ENCODE results near the gene NCAM2. TPM values are rescaled to one million over a fixed set of nuclear protein-coding genes. Genes with fewer than 3 reads are reported as not detected.

NCAM2 gene
- total RNA-seq, 1 experiment from 2014 or later, result not detected

DNA sequence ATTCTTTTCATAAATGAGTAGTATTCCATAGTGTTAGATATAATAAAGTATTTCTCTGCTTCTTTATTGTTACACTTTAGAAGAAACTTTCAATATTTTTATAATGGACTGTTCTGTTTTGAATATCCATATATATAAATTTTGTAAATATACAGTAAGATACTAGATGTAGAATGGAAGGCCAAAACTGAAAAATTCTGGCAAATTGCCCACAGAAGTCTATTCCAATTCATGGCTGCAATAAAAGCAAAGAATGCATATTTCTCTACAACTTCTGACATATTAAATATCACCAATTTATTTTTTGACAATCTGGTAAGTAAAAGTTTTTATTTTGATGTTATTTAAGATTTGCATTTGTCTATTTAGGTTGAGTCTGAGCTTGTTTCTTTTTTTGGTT is 532.5 kb downstream of the NCAM2 start:
- ChIA-PET RAD21 (ENCODE audit: low non-redundant PET in 1 of 2, low total read pairs in 2 of 2, uncharacterized antibody in 2 of 2, unreplicated experiment in 2 of 2) (no interaction called here), POLR2A (no interaction called here), CTCF (no interaction called here)
- no peak overlapping the region for H2AFZ ChIP-seq (ENCODE audit: low read depth, low read length, poor library complexity, severe bottlenecking)
- H3K9me2 ChIP-seq (ENCODE audit: insufficient read depth), result no peaks in the 10 kb centered on the region
- no peaks in the 10 kb centered on the region for H3K4me1 ChIP-seq (ENCODE audit: control insufficient read depth in 1 of 2, insufficient read depth in 2 of 2, low read length in 2 of 2)
- no peaks in the 10 kb centered on the region for H3K27me3 ChIP-seq (ENCODE audit: insufficient read depth, low read length)
- no peaks in the 10 kb centered on the region for H3K79me2 ChIP-seq (ENCODE audit: insufficient read depth, low read length)
- no peak overlapping the region for H3K27ac ChIP-seq (ENCODE audit: low read depth, low read length)
- no peak overlapping the region for H3K4me3 ChIP-seq (replicated peaks in 1 of 2; ENCODE audit: low read depth in 1 of 2, low read length in 2 of 2)
- no peak overlapping the region for H3K4me2 ChIP-seq (ENCODE audit: low read length)
- H3K9ac ChIP-seq (ENCODE audit: low read length), result no peak overlapping the region
- peaks cover 7 to 15% of the 10 kb centered on the region in 2 experiments for H3K9me3 ChIP-seq (ENCODE audit: control insufficient read depth in 1 of 2, insufficient read depth in 1 of 2, low read depth in 1 of 2, low read length in 2 of 2)
- TF ChIP-seq JUND (IDR thresholded peaks at IDR 0.05) (no peak), CBX3 (IDR thresholded peaks at IDR 0.05; ENCODE audit: low read depth) (no peak), EGR1 (IDR thresholded peaks at IDR 0.05; ENCODE audit: low read depth) (no peak), SRF (IDR thresholded peaks at IDR 0.05; ENCODE audit: low read depth) (no peak), RAD21 (IDR thresholded peaks at IDR 0.05; ENCODE audit: low read depth) (no peak), ZNF274 (IDR thresholded peaks at IDR 0.05; ENCODE audit: low read depth, low read length) (no peak), YY1 (IDR thresholded peaks at IDR 0.05; ENCODE audit: extremely low read depth, insufficient replicate concordance, low read depth, low read length) (no peak), ELF1 (IDR thresholded peaks at IDR 0.05; ENCODE audit: borderline replicate concordance, low read depth) (no peak), POLR2AphosphoS5 (IDR thresholded peaks at IDR 0.05; ENCODE audit: low read depth, low read length) (no peak), FOSL1 (IDR thresholded peaks at IDR 0.05; ENCODE audit: low read depth) (no peak)
- TF ChIP-seq, protein P1, sequence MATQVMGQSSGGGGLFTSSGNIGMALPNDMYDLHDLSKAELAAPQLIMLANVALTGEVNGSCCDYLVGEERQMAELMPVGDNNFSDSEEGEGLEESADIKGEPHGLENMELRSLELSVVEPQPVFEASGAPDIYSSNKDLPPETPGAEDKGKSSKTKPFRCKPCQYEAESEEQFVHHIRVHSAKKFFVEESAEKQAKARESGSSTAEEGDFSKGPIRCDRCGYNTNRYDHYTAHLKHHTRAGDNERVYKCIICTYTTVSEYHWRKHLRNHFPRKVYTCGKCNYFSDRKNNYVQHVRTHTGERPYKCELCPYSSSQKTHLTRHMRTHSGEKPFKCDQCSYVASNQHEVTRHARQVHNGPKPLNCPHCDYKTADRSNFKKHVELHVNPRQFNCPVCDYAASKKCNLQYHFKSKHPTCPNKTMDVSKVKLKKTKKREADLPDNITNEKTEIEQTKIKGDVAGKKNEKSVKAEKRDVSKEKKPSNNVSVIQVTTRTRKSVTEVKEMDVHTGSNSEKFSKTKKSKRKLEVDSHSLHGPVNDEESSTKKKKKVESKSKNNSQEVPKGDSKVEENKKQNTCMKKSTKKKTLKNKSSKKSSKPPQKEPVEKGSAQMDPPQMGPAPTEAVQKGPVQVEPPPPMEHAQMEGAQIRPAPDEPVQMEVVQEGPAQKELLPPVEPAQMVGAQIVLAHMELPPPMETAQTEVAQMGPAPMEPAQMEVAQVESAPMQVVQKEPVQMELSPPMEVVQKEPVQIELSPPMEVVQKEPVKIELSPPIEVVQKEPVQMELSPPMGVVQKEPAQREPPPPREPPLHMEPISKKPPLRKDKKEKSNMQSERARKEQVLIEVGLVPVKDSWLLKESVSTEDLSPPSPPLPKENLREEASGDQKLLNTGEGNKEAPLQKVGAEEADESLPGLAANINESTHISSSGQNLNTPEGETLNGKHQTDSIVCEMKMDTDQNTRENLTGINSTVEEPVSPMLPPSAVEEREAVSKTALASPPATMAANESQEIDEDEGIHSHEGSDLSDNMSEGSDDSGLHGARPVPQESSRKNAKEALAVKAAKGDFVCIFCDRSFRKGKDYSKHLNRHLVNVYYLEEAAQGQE (IDR thresholded peaks at IDR 0.05; ENCODE audit: low read depth), result no peak
- TF ChIP-seq, protein P2, sequence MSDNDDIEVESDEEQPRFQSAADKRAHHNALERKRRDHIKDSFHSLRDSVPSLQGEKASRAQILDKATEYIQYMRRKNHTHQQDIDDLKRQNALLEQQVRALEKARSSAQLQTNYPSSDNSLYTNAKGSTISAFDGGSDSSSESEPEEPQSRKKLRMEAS (IDR thresholded peaks at IDR 0.05), result no peak
- TF ChIP-seq, protein P3, sequence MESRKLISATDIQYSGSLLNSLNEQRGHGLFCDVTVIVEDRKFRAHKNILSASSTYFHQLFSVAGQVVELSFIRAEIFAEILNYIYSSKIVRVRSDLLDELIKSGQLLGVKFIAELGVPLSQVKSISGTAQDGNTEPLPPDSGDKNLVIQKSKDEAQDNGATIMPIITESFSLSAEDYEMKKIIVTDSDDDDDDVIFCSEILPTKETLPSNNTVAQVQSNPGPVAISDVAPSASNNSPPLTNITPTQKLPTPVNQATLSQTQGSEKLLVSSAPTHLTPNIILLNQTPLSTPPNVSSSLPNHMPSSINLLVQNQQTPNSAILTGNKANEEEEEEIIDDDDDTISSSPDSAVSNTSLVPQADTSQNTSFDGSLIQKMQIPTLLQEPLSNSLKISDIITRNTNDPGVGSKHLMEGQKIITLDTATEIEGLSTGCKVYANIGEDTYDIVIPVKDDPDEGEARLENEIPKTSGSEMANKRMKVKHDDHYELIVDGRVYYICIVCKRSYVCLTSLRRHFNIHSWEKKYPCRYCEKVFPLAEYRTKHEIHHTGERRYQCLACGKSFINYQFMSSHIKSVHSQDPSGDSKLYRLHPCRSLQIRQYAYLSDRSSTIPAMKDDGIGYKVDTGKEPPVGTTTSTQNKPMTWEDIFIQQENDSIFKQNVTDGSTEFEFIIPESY (IDR thresholded peaks at IDR 0.05; ENCODE audit: extremely low read depth, insufficient replicate concordance, low read length), result no peak
- DNase-seq (ENCODE audit: low read depth, low spot score), result no peak
- no TSS peak for BruUV-seq (replicated peaks)
- H4K20me1 ChIP-seq (ENCODE audit: insufficient read depth), result no peaks in the 10 kb centered on the region
- no peaks in the 10 kb centered on the region for H3K36me3 ChIP-seq (ENCODE audit: control insufficient read depth in 1 of 2, insufficient read depth in 2 of 2, low read length in 2 of 2)
- intact Hi-C loops (cut with micrococcal nuclease), result no loop called here
- no peak for ATAC-seq

Measured in HCT116 (cell line).